Measurements from ENCODE around the gene SLC49A3.

Gene SLC49A3

DNA sequence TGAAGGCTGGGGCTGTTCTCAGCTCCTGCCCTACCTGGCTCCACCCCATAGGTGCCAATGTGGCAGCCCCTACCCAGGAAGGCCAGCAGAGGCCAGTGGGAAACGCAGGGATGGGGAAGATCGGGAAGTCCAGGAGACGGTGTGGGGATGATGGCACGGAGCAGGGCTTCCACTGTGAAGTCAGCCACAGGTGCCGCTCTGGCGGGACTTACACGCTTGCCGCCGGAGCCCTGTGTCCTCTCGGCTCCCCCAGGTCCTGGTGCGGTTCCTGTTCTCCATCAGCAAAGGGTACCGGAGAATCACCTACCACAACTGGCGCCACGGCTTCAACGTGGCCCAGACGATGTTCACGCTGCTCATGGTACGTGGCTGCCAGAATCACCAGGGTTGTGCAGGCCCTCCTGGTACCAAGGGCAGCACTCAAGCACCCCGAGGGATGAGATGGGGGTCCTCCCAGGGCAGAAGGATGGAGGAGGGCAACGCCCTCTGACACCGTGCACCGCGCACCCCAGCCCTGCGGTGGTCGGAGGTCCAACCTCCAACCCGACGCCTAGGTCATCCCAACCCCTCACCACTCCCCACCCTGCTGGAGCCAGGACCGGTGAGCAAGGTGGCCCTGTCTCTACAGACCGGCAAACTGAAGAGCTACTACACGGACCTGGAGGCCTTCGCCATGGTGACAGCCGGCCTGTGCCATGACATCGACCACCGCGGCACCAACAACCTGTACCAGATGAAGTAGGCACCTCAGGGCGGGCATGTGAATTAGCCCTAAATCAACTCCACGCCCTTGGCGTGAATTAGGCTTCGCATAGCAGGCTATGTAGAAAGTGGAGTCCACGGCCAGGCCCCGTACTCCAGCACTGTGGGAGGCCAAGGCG lies 26.8 kb downstream of the SLC49A3 start:
- TF ChIP-seq, protein P1, sequence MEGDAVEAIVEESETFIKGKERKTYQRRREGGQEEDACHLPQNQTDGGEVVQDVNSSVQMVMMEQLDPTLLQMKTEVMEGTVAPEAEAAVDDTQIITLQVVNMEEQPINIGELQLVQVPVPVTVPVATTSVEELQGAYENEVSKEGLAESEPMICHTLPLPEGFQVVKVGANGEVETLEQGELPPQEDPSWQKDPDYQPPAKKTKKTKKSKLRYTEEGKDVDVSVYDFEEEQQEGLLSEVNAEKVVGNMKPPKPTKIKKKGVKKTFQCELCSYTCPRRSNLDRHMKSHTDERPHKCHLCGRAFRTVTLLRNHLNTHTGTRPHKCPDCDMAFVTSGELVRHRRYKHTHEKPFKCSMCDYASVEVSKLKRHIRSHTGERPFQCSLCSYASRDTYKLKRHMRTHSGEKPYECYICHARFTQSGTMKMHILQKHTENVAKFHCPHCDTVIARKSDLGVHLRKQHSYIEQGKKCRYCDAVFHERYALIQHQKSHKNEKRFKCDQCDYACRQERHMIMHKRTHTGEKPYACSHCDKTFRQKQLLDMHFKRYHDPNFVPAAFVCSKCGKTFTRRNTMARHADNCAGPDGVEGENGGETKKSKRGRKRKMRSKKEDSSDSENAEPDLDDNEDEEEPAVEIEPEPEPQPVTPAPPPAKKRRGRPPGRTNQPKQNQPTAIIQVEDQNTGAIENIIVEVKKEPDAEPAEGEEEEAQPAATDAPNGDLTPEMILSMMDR (conservative IDR thresholded peaks at IDR 0.05; ENCODE audit: low read depth, low read length): no peak
- no peak overlapping the region for H3K4me3 ChIP-seq (ENCODE audit: low read depth, low read length)
- DNase-seq (ENCODE audit: low read depth): no peak

DNA sequence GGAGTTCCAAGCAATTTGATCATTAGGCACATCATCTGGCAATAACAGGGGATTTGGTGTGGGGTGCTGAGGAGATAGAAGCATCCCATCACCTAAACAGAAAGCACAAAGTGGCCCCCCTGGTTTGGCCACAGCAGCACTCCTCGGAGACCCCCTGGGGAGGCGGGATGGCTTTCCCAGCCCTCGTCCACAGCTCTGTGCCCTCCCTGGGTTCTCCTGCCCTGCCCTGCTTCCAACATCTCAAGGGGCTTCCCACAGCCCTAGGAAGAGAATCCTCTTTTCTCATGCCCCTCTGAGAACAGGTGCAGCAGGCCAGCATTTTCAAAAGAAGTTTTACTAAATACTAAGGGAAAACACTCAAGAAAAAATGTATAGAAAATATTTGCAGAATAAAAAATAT lies 27.7 kb downstream of the SLC49A3 start:
- no peak for DNase-seq (ENCODE audit: low read depth)
- TF ChIP-seq, protein P1 (conservative IDR thresholded peaks at IDR 0.05; ENCODE audit: low read depth, low read length): no peak

DNA sequence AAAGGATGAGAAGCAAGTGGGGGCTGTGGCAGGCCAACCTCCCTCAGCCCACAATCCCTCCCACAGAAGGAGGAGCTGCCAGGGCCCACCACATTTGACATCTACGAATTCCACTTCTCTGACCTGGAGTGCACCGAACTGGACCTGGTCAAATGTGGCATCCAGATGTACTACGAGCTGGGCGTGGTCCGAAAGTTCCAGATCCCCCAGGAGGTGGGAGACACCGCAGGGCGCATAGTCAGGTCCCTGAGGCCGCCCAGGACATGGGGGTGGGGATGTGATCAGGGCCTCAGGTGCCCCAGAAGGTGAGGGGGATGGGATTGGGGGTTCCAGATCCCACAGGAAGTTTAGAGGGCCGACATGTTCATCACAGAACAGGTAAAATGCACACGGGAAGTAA lies 28.6 kb downstream of the SLC49A3 start:
- TF ChIP-seq, protein P1 (conservative IDR thresholded peaks at IDR 0.05; ENCODE audit: low read depth, low read length): no peak
- H3K4me3 ChIP-seq (ENCODE audit: low read depth, low read length): no peak overlapping the region
- no peak for DNase-seq (ENCODE audit: low read depth)

More for the DNA sequence above, 27.7 kb downstream of the SLC49A3 start:
- H3K4me3 ChIP-seq (ENCODE audit: low read depth, low read length): no peak overlapping the region

DNA sequence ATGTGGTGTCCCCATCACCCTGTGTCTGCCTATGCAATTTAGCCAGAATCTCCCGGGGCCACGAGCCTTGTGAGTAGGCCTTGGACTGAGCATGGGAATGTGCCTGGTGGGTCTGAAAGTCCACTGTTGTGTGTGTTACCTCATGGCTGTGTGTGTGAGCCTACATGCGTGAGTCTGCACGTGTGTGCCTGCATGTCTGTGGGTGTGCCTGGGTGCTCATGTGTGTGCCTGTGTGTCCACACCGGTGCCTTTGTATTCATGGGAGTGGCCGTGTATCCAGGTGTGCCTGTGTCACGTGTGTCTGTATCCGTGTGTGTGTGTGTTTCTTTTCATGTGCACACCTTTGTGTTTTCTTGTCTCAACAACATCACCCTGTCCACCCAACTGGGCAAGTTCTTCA lies 29.1 kb downstream of the SLC49A3 start:
- no peak for DNase-seq (ENCODE audit: low read depth)
- H3K4me3 ChIP-seq (ENCODE audit: low read depth, low read length): no peak overlapping the region
- TF ChIP-seq, protein P1 (conservative IDR thresholded peaks at IDR 0.05; ENCODE audit: low read depth, low read length): no peak

DNA sequence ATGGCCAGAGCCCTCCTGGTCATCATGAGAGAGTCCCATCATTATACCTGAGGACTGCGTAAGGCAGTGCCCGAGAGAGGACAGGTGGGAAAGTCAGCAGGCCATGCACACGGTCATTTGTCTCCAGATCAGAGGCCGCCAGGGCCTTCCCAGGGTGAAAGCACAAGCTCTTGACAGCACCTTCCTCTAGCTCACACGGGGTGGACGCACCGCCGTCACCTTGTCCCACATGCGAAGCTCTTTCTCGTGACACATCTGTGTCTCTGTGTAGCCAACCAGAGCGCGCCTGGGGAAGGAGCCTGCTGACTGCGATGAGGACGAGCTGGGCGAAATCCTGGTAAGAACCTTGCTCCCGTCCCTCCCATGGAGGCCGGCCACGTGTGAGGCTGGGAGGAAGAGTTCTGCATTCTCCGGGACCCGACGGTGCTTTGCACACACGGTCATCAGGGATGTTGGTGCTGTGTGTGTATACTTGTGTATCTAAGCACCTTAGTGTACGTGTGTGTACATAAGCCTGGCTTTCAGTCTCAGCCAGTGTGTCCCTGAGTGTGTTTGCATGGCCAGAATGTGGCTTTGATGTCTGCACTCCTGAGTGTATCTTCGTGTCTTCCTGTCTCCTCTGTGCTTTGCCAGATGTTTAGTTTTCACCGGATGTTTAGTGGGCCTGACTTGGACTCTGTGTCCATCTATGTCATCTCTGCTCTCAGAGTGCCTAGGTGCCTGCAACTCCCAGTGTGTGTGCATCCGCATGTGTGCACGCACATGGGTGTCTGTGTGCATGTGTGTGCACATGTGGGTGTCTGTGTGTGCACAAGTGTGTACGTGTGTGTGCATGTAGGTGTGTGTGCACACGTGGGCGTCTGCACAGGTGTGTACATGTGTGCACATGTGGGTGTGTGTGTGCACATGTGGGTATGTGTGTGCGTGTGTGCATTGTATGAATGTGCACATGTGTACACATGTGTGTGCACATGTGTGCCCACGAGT lies 30.0 kb downstream of the SLC49A3 start:
- TF ChIP-seq, protein P1 (conservative IDR thresholded peaks at IDR 0.05; ENCODE audit: low read depth, low read length): no peak
- no peak for DNase-seq (ENCODE audit: low read depth)

DNA sequence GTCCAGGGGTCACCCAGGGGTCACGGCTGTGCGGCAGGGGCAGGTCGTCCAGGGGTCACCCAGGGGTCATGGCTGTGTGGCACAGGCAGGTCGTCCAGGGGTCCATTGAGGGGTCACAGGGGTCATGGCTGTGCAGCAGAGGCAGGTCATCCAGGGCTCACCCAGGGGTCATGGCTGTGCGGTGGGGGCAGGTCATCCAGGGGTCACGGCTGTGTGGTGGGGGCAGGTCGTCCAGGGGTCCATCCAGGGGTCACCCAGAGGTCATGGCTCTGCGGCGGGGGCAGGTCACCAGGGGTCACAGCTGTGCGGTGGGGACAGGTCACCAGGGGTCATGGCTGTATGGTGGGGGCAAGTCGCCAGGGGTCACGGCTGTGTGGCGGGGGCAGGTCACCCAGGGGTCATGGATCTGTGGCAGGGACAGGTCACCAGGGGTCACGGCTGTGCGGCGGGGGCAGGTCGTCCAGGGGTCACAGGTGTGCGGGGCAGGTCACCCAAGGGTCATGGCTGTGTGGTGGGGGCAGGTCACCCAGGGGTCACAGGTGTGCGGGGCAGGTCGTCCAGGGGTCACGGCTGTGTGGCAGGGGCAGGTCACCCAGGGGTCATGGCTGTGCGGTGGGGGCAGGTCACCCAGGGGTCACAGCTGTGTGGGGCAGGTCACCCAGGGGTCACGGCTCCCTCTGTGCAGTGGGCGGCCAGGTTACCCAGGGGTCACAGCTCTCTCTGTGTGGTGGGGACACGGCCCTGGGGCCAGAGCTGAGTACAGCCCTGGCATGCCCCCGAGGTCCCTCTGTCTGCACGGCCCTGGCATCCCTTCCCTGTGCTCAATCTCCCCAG lies 30.9 kb downstream of the SLC49A3 start:
- TF ChIP-seq, protein P1 (conservative IDR thresholded peaks at IDR 0.05; ENCODE audit: low read depth, low read length): no peak
- no peak overlapping the region for H3K4me3 ChIP-seq (ENCODE audit: low read depth, low read length)
- DNase-seq (ENCODE audit: low read depth): no peak

More for the DNA sequence above, 30.0 kb downstream of the SLC49A3 start:
- no peak overlapping the region for H3K4me3 ChIP-seq (ENCODE audit: low read depth, low read length)

All from choroid plexus epithelial cell (primary cell).